ENCODE results near the gene TRIM4. TPM values are rescaled to one million over a fixed set of nuclear protein-coding genes. Genes with fewer than 3 reads are reported as not detected.

Gene TRIM4
- total RNA-seq, 1 donor from 2014 or later: 32.6 TPM

DNA sequence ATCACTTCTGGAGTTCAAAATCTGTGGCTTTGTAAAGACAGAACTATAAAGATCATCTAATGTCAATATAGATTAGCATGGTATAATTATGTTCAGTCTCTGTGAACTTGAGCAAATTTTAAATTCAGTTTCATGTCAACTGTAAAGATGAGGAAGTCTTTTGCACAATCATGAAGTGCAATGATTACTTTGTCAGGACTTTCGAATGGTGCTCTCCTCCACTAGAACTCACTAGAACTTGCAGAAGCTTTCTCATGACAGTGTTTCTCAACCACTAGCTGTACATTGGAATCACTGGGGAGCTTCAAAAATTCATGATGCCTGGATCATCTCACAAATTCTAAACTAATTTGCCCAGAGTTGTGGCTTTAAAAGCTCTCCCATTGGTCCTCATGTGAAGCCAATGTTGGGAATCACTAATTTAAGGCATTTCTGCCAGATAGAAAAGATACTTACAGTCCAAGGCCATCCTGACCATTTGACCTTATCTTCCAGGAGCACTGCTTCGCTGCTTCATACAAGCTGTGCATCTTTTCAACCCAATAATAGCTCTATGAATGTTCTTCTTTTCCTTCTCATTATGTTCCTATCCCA is 55.4 kb downstream of the TRIM4 start:
- ATAC-seq (peak; percentile 57), DNase-seq (no peak)
- Histone ChIP-seq H3K27me3 (no peaks in the 10 kb centered on the region), H3K36me3 (no peaks in the 10 kb centered on the region), H3K9me3 (no peaks in the 10 kb centered on the region), H3K4me1 (no peaks in the 10 kb centered on the region), H3K27ac (no peak overlapping the region), H3K4me3 (no peak overlapping the region)
- intact Hi-C loops (cut with DNase I): no loop called here
- TF ChIP-seq, protein P1, sequence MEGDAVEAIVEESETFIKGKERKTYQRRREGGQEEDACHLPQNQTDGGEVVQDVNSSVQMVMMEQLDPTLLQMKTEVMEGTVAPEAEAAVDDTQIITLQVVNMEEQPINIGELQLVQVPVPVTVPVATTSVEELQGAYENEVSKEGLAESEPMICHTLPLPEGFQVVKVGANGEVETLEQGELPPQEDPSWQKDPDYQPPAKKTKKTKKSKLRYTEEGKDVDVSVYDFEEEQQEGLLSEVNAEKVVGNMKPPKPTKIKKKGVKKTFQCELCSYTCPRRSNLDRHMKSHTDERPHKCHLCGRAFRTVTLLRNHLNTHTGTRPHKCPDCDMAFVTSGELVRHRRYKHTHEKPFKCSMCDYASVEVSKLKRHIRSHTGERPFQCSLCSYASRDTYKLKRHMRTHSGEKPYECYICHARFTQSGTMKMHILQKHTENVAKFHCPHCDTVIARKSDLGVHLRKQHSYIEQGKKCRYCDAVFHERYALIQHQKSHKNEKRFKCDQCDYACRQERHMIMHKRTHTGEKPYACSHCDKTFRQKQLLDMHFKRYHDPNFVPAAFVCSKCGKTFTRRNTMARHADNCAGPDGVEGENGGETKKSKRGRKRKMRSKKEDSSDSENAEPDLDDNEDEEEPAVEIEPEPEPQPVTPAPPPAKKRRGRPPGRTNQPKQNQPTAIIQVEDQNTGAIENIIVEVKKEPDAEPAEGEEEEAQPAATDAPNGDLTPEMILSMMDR (IDR thresholded peaks at IDR 0.05): no peak

DNA sequence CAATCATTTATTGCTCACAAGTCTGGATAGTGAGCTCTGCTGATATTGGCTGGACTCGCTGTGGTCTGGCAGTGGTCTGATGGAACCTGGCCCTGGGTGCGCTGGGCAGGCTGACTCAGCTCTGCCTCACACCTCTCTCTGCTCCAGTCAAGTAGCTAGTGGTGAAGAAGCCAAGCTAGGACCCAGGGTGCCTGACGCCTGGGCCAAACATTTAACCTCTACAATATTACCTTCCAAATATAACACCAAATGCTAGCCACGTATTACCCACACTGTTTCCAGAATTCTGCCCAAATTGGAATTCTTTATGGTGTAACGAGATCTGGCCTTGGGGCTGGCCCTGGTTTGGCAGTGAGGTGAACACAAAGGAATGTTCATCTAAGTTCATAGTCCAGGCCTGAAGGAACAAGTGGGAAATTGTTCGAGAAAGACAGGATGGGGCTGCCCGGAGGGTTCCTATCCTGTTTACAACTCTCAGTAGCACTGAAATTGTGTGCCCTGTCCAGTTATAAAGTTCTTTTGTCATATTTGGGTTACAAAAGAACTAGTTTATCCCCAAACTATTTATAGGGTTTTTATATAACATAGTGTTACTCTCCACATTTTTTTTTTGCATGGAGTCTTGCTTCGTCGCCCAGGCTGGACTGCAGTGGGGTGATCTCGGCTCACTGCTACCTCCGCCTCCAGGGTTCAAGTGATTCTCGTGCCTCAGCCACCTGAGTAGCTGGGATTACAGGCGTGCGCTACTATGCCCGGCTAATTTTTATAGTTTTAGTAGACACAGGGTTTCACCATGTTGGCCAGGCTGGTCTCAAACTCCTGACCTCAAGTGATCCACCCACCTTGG is 58.8 kb downstream of the TRIM4 start:
- H3K4me3 ChIP-seq: no peak overlapping the region
- ATAC-seq (peak; percentile 39), DNase-seq (no peak)

DNA sequence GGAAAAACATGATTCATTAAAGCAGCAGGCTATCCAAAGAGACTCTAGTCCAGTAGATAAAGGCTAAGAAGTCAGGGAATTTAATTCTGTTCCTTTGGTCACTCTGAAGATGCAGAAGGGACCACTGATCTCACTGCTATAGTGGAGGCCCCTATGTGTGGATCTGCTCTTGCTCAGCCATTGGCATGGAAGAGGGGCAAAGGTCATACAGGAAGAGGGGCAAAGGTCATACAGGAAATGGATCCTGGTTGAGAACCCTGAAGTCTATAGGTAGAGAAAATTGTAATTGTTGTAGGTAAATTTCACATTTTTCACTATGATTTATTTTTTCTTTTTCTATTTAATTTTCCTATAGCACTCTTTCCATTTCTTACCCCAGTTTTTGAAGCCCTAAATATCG is 64.1 kb downstream of the TRIM4 start:
- intact Hi-C loops (cut with DNase I): no loop called here
- Histone ChIP-seq H3K9me3 (no peaks in the 10 kb centered on the region), H3K4me3 (no peak overlapping the region), H3K36me3 (no peaks in the 10 kb centered on the region), H3K27me3 (no peaks in the 10 kb centered on the region), H3K27ac (no peak overlapping the region), H3K4me1 (no peaks in the 10 kb centered on the region)
- TF ChIP-seq, protein P1 (IDR thresholded peaks at IDR 0.05): no peak
- ATAC-seq (no peak), DNase-seq (no peak)

More for the DNA sequence above, 58.8 kb downstream of the TRIM4 start:
- H3K9me3 ChIP-seq: no peaks in the 10 kb centered on the region
- H3K4me1 ChIP-seq: no peaks in the 10 kb centered on the region
- H3K36me3 ChIP-seq: no peaks in the 10 kb centered on the region
- no peak overlapping the region for H3K27ac ChIP-seq
- H3K27me3 ChIP-seq: no peaks in the 10 kb centered on the region
- TF ChIP-seq, protein P1 (IDR thresholded peaks at IDR 0.05): no peak
- intact Hi-C loops (cut with DNase I): no loop called here

GRCh38 chr7:99848420-99849216 is 70.7 kb downstream of the TRIM4 start:
- intact Hi-C loops (cut with DNase I): no loop called here
- Histone ChIP-seq H3K4me3 (no peak overlapping the region), H3K27me3 (no peaks in the 10 kb centered on the region), H3K27ac (no peak overlapping the region), H3K9me3 (no peaks in the 10 kb centered on the region), H3K4me1 (no peaks in the 10 kb centered on the region), H3K36me3 (no peaks in the 10 kb centered on the region)
- no peak for ATAC-seq
- TF ChIP-seq, protein P1 (IDR thresholded peaks at IDR 0.05): no peak
- no peak for DNase-seq

DNA sequence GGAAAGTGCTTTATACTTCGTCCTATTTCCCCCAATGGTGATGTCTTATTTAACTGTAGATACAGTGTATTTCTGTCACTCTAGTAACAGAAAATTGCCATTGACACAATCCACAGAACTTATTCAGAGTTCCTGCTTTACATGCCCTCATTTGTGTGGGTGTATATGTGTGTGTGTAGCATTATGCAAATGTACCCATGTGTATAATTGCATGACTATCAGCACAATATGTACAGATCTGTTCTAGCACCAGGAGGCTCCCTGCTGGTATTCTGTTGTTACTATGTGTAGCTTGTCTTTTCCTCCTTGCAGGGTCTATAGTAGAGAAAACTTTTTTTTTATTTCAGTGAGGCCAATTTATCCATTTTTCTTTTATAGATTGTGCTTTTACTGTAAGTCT is 75.0 kb downstream of the TRIM4 start:
- ATAC-seq (peak; percentile 78), DNase-seq (no peak)
- Histone ChIP-seq H3K9me3 (no peaks in the 10 kb centered on the region), H3K4me1 (no peaks in the 10 kb centered on the region), H3K4me3 (no peak overlapping the region), H3K36me3 (no peaks in the 10 kb centered on the region), H3K27ac (no peak overlapping the region), H3K27me3 (no peaks in the 10 kb centered on the region)
- intact Hi-C loops (cut with DNase I): no loop called here
- TF ChIP-seq, protein P1 (IDR thresholded peaks at IDR 0.05): no peak

Measured in upper lobe of right lung (tissue), 1 donor.